Smooth muscle cell of the brain vasculature (primary cell): ENCODE data around the gene ERG.

Source experiments
- DNase-seq: peaks from one replicate; pipeline ENCODE4 v3.0.0-alpha.2; 2012; ENCODE audit warnings: low read depth, low spot score

The ERG gene

GRCh38 chr21:38337793-38338192 lies 160.5 kb downstream of the ERG start:
- DNase-seq, result no peak

DNA sequence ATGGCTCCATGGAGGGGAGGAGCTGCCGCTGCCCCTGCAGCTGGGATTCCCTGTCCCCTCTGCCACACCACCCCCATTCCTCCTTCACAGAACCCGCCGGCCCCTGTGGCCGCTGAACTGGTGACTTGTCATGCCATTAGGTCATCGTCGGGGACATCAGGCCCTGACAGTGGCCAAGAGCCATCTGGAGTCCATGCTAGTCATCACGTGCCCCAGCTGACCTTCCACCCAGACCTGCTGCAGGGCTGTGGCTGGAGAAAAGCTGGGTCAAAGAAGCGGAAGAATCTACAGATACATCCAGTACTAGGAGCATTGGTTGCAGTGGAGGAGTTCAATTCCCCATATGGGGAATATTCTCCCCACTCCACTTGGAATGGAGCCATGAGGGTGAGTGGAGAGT lies 163.4 kb downstream of the ERG start:
- no peak for DNase-seq

DNA sequence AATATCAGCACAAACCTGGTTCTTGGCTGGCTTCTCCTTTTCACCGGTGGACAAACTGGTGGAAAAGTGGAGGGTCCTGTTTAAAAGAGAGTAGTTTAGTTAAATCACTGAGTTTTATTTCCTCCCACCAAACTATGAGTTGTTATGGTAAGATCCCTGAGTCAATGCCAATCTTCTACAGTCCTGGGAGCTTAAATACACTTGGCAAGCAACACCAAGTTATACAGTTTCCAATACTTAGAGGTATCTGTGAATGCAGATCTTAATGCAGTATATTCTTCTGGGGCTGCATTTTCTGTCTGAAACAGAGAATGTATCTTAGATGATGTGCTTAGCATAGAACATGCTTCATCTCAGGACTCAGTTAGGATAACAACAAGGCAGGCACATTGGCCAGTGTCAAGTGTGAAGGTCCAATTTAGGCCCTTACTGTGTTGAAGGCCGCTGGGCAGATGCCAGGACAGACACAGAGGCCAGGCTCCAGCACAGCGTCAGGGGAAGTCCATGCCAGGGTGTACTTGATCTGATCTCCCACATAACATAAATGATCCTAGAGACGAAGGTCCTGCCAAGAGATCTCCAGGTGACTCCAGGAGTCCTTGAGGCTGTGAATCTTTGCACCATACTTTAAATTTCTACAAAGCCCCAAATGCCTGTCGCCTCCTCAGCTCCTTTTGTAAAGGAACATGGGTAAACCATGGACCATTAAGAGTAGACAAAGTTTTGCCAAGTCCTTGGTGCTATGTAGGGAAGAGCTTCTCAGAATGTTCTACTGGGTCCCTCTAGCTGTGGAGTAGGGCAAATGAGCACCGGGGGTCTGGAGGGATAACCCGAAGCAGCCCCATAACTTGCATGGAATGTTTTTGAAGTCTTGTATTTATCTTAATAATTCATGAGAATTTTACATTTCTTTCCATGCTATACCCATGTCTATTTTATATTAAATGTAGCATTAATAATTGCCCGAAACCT lies 164.7 kb downstream of the ERG start:
- DNase-seq, result no peak

- no peak for DNase-seq
These were observed 167.6 kb downstream of the ERG start for GRCh38 chr21:38330666-38331065.
